GM18873 (cell line): ENCODE measurements around the gene TRIM7.
"Not testable (repeated sequence)": the region's sequence is repeated elsewhere in the genome, so short reads cannot be mapped to it uniquely, and the experiment has no call there.

Experiments used
- ATAC-seq: cut with Tn5 transposase; IDR thresholded peaks from one replicate; pipeline ENCODE4 v1.9.1; 2021; ENCODE audit warnings: mild to moderate bottlenecking, moderate library complexity, moderate number of reproducible peaks; ENCODE audit not compliant: unreplicated experiment, low FRiP score

Gene TRIM7

DNA sequence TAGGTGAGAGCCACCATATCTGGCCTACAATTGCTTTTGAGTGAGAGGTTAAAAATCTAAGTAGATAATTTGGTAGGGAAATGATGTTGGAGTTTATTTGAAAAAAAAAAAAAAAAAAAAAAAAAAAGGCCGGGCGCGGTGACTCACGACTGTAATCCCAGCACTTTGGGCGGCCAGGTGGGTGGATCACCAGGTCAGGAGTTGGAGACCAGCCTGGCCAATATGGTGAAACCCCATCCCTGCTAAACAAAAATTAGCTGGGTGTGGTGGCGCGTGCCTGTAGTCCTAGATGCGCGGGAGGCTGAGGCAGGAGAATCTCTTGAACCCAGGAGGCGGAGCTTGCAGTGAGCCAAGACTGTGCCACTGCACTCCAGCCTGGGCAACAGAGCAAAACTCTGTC lies 9.3 kb upstream of the TRIM7 start:
- ATAC-seq, result not testable (repeated sequence)

DNA sequence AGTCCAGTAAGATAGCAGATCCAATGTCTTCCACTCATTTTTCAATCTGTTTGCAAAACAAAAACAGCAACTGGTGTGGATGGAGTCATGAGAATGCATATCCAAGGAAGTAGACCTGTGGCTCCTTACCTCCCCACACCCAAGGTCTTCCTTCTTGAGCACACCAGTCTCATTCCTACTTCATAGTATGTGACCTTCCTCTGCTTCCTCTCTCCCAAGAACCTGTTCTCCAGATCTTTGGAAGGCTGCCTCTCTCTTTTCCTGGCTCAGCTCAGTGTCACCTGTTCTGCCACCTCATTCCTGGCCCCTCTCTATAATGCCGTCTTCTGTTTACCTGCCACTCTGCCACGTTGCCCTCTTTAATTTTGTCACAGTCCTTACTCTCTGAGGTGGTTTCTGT lies 7.9 kb upstream of the TRIM7 start:
- no peak for ATAC-seq

DNA sequence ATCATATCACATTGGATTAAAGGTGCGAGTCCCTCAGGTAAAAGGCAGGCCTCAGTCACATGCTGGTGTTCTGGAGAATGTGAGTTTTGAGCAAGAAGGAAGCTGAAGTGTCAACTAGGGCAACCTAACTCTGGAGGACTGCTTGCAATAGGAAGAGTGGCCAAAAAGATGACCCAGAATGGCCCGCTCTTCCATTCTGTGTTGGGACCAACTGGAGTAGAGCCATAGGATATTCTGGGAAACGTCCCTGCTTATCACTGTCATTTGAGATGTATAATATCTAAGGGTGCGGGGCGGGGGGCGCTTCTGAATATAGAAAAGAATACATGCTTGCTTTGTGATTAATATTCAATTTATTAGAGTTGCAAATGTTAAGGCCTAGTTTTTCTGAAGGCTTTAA lies 7.1 kb upstream of the TRIM7 start:
- ATAC-seq, result no peak

DNA sequence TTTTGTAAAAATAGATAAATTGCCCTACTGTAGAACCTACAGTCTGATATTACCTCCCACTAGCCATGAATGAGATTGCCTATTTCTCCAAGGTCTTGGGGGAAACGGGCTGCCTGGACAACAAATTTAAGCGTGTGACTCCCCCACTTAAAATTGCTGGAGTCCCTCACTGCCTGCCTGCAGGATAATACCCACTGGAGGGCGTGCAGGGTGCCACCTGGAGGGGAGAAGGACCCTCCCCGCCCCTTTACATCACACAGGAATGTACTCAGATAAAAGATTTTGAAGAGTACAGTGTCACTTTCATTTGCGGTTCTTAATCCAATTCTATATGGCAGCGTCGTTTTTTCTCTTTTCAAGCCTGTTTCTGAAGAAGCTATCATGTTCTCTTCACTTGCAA lies 6.2 kb upstream of the TRIM7 start:
- ATAC-seq, result no peak

DNA sequence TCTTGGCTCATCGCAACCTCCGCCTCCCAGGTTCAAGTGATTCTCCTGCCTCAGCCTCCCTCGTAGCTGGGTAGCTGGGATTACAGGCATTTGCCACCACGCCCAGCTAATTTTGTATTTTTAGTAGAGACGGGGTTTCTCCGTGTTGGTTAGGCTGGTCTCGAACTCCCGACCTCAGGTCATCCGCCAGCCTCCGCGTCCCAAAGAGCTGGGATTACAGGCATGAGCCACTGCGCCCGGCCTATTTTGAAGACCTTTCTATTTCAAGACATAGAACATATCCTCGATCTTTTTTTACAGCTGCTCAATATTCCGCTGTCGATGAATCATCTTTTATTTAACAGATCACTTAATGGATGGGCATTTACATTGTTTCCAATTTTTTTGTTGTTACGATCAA lies 5.7 kb upstream of the TRIM7 start:
- ATAC-seq, result not testable (repeated sequence)

DNA sequence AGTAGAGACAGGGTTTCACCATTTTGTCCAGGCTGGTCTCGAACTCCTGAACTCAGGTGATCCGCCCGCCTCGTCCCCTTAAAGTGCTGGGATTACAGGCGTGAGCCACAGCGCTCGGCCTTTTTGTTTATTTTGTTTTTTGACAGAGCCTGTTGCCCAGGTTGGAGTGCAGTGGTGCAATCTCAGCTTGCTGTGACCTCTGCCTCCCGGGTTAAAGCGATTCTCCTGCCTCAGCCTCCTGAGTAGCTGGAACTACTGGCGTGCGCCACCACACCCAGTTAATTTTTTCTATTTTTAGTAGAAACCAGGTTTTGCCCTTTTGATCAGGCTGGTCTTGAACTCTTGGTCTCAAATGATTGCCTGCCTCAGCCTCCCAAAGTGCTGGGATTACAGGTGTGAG lies 5.2 kb upstream of the TRIM7 start:
- not testable (repeated sequence) for ATAC-seq

DNA sequence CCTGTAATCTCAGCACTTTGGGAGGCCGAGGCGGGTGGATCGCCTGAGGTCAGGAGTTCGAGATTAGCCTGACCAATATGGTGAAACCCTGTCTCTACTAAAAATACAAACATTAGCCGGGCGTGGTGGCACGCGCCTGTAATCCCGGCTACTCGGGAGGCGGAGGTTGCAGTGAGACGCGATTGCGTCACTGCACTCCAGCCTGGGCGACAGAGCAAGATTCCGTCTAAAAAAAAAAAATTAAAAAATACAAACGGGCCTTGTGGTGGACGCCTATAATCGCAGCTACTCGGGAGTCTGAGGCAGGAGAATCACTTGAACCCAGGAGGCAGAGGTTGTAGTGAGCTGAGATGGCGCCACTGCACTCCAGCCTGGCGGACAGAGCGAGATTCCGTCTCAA lies 4.0 kb upstream of the TRIM7 start:
- not testable (repeated sequence) for ATAC-seq

DNA sequence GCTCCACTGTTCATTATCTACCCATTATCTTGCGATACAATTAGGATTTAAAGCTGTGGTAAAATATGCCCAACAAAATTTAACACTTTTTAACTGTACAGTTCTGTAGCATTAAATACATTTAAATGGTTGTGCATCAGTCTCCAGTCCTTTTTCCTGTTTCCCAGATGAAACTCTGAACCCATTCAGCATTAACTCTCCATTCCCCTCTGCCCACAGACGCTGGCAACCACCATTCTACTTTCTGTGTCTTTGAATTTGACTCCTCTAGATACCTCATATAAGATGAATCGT lies 2.9 kb upstream of the TRIM7 start:
- no peak for ATAC-seq

DNA sequence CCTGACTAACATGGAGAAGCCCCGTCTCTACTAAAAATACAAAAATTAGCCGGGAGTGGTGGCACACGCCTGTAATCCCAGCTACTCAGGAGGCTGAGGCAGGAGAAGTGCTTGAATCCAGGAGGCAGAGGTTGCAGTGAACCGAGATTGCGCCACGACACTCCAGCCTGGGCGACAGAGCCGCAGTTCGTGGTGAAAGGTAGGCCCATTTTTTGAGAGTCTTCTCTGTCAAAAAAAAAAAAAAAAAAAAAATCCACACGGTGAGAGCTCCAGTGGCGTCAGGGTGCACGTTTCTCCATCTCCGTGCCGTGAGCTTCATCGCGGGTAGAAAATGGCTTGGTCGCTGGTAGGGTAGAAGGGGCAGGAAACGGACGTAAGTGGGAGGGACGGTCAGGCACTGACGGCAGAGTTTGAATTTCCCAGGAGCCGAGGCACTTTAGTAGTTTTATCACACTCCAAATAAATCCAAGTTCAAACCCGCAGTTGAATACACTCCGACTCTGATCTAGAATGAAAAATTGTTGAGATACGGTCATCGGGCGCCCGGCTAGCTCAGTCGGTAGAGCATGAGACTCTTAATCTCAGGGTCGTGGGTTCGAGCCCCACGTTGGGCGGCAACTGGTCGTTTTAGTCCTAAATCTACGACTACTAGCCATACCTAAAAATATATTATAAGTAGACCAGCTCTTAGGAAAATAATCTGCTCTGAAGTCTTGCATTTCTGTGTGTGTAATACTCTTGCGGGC lies 2.4 kb upstream of the TRIM7 start:
- no peak for ATAC-seq

DNA sequence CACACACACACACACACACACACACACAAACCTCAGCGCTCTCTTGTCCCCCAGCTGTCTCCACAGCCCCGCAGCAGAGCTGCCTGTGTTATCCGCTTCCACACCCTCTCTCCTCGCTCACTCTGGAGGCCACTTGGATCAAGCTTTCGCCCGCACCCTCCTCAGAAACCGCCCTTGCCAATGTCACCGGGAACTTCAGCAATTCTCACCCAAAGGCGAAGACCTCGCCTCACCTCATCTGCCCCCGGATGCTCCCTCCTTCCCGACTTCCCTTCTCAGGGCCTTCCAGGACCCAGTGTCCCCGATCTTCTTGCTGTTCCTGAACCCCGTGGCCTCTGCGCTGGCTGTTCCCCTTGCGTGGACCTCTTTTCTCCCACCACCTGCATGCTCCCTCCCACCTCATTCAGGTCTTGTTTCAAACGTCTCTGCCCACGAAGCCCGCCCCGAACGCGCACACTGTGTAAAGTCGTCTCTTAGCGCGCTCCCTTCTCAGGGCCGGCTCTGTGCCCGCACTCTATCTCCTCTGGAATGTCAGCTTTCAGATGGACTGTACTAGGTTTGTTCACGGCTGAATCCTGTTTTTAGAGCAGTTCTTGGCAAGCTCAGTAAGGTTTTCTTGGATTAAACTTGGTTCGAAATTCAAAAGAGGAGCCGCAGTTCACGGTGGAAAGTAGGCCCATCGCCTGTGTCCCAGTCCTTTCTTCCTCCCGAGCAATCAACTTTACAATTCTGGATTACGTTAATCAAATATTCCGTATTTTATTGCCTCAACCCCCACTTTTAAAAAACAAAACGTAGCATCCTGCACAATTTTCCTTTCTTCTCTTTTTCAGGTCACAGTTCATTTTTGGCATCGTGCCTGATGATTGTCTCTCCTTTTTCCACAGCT lies 1.0 kb upstream of the TRIM7 start:
- no peak for ATAC-seq

DNA sequence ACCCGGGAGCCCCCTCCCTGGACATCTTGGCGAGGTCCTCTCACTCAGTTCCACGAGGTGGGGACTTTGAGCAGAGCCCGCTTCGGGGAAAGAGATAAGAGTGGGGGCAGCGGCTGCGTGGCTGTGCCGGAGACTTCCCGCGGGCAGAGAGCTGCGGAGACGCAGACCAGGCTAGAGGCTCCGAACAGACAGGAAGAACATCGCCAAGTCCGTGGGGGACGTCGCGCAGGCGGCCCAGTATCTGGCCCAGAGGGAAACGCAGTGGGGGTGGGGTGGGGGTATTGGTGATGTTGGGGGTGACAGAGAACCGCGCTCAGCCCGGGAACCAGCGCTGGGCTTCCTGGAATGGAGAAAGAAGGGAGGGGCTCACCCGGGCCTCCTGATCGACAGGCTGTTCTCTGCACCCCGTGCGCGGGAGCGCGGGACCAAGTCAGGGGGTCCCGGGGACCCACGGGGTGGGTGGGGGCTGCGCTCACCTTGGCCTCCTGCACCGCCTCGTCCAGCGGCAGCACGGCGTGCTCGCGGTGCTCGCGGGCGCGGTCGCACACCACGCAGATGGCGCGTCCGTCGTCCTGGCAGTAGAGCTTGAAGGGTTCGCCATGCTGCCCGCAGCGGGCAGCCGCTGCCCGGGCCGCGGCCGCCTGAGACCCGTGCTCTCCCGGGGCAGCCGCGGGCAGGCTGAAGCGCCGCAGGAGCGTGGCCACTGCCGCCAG lies 727 bp downstream of the TRIM7 start:
- ATAC-seq, result no peak

DNA sequence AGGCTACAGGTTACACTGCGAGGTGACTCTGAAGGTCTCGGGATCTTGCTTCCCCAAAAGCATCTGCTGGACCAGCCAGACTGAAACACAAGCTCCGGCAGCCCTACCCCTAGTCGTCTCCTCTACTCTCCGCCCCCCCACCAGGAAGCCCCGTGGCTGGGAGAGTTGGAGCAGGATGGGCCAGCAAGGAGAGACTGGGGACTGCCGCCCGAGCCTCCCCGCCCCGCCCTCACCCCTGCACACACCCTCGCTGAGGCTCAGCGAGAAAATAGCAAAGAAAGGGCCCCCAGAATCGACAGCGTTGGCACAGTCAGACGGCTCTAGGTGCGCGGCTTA lies 1.3 kb downstream of the TRIM7 start:
- no peak for ATAC-seq

DNA sequence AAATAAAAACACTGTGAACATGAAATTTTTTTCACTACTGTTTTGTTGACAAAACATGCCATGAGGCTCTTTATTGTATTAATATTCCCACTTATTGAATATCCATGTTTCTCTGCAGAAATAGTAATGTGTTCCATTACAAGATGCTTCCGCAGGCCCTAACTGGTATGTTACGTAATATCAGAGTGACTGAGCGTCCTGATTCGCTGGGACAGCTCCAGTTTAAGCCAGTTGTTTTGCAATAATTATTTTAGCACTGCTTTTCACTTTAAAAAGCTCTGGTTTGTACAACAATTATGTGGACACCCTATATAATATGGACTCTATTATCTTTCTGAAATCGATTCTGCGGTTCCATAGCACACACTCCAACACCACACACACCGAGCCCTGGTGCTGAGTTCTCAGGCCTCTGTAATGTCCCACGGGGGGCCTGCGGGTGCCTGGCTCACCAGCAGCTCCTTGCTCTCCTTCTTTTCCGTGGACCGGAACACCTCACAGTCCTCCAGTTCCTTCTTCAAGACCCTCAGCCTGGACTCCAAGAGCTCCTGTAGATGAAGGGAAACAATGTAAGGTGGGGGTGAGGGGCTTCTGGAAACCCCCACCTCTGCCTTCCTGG lies 1.8 kb downstream of the TRIM7 start:
- ATAC-seq, result no peak

DNA sequence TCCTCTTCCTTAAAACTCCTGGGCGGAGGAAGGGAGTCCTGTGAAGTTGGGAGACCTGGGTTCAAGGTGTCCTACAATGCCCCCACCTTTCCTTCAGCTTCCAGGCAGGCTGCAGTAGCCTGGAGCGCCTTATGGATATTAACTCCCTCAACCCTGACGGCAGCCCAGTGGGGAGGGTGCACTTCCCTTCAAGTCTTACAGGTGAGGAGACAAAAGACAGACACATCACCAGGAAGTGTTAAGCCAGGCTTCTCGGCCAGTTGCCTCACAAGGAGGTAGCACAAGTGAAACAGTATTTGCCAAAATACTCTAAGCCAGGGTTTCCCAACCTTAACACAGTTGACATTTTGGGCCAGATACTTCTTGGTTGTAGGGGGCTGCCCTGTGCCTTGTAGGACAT lies 4.2 kb downstream of the TRIM7 start:
- ATAC-seq, result no peak

DNA sequence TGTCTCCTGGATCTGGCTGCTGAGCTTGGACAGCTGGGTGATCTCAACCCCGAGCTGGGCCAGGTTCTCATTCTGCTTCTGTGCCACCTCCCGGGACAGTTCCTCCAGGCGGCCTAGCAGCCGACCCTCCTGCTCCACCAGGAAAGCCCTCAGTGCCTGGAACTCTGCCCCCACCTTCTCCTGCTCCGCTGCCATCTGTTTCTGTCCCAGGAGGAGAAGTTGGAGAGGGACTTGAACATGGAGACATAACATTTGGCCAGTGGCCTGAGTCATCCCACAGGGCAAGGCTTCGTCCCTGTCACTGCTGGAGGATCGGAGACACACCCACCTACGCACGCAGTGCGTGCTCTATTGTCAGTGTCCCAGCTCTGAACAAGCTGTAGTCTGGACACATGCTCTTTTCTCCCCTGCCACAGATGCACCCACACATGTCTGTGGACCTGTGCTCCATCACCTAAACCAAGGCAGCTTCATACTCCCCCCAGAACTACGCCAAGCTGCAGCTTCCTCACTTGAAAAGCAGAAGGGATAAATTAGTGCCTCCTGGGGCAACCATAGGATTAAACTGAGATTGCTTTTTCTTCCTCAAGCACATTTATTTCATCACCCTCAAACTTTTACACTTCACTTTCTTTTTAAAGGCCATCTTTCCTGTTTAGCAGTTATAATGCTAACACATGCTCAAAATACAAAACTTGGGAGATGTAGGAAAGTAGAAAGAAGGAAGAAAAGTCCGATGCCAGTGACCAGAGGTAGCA lies 4.9 kb downstream of the TRIM7 start:
- no peak for ATAC-seq

DNA sequence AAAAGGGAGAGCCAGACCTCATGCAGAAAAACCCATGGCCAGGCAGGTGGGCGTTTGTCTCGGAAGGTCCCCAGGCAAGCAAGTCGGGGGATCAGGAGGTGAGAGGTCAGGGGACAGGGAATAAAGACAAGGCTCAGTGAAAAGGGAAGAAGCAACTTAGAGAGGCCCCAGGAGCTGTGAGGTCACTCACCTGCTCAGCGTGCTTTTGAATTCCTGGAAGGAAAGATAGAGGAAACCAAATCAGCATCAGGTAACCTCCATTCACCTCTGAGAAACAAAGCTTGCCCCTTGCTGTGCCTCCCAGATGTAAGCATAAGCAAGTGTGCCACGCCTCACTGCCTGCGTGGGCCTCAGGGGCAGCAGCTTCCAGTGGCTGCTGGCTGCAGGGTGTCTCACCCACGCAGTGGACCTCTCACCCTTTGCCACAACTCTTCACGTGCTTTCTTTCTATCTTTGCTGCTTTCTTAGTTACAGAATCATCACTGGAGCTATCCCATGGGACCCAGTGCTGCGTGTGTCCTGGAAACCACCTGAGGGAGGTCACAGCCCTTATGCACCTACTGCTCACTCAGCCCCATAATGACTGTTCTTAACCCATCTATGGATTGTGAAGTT lies 6.0 kb downstream of the TRIM7 start:
- ATAC-seq, result peak; percentile 63

DNA sequence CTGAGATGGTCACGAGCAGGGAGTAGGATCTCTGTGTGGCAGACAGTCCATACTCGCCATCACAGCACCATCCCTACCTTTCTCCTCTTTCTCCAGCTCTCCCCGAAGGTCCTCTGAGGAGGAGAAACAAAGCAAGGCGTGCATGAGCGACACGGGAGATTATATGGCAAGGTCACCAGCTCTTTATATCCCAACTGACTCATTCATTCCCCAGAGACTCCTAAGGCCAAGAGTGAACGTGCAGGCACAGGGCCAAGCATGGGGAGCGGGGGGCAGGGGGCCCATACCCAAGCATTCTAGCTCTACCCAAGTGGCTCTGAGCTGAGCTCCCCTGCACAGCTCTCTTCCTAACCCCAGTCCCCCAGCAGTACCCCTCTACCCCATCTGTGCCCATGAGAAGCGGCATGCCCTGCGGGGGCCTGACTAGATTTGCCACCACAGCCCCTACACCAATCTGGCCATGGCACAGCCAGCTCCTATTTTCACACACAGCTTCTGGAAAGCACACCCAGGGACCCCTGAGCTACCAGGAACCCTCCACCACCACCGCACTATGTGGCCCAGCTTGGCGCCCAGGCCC lies 6.8 kb downstream of the TRIM7 start:
- ATAC-seq, result no peak

DNA sequence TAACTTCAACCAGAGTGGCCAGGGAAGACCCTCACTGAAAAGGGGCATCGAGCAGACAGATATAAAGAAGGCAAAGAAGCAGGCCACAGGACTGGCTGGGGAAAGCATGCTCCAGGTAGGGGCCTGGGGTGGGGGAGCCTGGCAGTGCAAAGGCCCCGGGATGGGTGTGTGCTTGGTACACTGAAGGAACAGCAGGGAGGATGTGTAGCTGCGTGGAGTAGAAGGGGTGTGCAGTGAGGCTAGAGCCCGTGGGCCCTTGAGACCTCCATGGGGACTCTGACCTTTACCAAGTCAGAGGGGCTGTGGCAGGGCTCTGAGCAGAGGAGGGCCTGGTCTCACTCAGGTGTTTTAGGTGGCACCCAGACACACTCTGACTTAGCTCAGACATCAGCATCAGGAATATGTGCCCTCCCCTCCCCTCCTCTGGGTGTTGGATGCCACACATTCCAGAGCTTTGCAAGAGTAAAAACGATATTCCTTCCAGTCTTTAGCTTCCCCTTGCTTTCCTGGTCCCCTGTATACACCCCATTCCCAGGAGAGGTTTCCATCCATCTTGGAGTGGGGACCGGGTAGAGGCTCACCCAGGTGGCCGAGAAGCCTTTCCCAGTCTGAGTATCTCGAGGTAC lies 7.6 kb downstream of the TRIM7 start:
- no peak for ATAC-seq

DNA sequence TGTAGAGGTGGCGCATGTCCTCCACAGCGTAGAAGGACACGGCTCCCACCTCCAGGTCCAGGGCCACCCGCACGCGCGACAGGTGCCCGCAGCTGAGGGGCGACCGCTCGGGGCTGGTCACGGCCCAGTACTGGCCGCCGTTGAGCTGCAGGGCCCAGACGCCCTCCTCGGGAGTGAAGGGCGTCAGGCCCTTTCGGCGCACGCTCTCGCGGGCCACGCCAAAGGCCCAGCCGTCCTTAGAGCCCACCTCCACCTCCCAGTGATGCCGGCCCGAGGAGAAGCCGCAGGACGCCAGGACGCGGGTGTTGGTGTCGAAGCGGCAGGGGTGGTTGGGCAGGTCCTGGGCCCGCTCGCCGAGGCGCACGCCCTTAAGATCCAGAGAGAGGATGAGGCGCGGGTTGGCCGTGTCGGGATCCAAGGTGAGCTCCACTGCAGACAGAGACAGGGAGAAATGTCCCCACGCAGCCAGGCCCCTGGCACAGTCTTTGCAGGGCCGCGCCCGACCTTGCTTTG lies 9.7 kb downstream of the TRIM7 start:
- no peak for ATAC-seq
